ENCODE measurements around the gene EIF3L. TPM values are rescaled to one million over a fixed set of nuclear protein-coding genes. Genes with fewer than 3 reads are reported as not detected.

The EIF3L gene
- polyA plus RNA-seq, 1 donor from 2014 or later, result 352 TPM

DNA sequence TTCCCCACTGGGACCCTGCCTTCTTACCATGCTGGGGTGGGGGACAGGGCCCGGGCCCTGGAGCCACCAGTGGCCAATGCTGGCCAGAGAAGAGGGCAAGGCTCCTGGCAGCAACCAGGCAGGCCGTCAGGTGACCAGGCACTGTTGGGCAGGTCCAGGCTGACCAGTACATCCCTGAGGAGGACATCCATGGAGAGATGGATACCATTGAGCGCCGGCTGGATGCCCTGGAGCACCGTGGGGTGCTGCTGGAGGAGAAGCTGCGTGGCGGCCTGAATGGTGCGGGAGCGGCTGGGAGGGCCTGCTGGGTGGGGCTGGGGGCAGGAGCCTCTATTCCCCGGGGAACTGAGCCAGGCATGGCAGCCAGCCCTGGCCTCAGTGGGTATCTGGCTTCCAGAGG, 83.2 kb downstream of the EIF3L start:
- Histone ChIP-seq H3K27me3 (ENCODE audit: insufficient read depth, low read depth, low read length) (no peaks in the 10 kb centered on the region), H3K9me3 (ENCODE audit: low read length) (no peaks in the 10 kb centered on the region), H3F3A (ENCODE audit: insufficient read depth, low read length, poor library complexity, severe bottlenecking) (no peaks in the 10 kb centered on the region), H2AFZ (ENCODE audit: low read depth, low read length) (no peak overlapping the region), H3K79me2 (replicated peaks; ENCODE audit: insufficient read depth, low read length) (no peaks in the 10 kb centered on the region), H4K20me1 (ENCODE audit: insufficient read depth) (no peaks in the 10 kb centered on the region), H3K4me2 (ENCODE audit: low read length) (no peak overlapping the region), H3K27ac (ENCODE audit: low read length) (no peak overlapping the region), H3K9me2 (ENCODE audit: insufficient read depth, low read length) (no peaks in the 10 kb centered on the region), H3K4me3 (ENCODE audit: low read length) (no peak overlapping the region), H3K9ac (ENCODE audit: low read length) (no peak overlapping the region), H3K36me3 (ENCODE audit: insufficient read depth, low read length) (no peaks in the 10 kb centered on the region)
- TF ChIP-seq EP300 (conservative IDR thresholded peaks at IDR 0.05; ENCODE audit: poor library complexity, severe bottlenecking) (no peak), EZH2 (IDR thresholded peaks at IDR 0.05; ENCODE audit: borderline replicate concordance, insufficient read depth, low read length, poor library complexity, severe bottlenecking) (no peak), MXI1 (conservative IDR thresholded peaks at IDR 0.05; ENCODE audit: poor library complexity, severe bottlenecking) (no peak), POLR2AphosphoS5 (IDR thresholded peaks at IDR 0.05) (no peak), SMC3 (conservative IDR thresholded peaks at IDR 0.05; ENCODE audit: poor library complexity) (no peak), RAD21 (conservative IDR thresholded peaks at IDR 0.05) (no peak), TAF1 (IDR thresholded peaks at IDR 0.05; ENCODE audit: low read depth) (no peak)
- TF ChIP-seq, protein P1, sequence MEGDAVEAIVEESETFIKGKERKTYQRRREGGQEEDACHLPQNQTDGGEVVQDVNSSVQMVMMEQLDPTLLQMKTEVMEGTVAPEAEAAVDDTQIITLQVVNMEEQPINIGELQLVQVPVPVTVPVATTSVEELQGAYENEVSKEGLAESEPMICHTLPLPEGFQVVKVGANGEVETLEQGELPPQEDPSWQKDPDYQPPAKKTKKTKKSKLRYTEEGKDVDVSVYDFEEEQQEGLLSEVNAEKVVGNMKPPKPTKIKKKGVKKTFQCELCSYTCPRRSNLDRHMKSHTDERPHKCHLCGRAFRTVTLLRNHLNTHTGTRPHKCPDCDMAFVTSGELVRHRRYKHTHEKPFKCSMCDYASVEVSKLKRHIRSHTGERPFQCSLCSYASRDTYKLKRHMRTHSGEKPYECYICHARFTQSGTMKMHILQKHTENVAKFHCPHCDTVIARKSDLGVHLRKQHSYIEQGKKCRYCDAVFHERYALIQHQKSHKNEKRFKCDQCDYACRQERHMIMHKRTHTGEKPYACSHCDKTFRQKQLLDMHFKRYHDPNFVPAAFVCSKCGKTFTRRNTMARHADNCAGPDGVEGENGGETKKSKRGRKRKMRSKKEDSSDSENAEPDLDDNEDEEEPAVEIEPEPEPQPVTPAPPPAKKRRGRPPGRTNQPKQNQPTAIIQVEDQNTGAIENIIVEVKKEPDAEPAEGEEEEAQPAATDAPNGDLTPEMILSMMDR (IDR thresholded peaks at IDR 0.05; ENCODE audit: poor library complexity, severe bottlenecking), result no peak
- TF ChIP-seq, protein P2, sequence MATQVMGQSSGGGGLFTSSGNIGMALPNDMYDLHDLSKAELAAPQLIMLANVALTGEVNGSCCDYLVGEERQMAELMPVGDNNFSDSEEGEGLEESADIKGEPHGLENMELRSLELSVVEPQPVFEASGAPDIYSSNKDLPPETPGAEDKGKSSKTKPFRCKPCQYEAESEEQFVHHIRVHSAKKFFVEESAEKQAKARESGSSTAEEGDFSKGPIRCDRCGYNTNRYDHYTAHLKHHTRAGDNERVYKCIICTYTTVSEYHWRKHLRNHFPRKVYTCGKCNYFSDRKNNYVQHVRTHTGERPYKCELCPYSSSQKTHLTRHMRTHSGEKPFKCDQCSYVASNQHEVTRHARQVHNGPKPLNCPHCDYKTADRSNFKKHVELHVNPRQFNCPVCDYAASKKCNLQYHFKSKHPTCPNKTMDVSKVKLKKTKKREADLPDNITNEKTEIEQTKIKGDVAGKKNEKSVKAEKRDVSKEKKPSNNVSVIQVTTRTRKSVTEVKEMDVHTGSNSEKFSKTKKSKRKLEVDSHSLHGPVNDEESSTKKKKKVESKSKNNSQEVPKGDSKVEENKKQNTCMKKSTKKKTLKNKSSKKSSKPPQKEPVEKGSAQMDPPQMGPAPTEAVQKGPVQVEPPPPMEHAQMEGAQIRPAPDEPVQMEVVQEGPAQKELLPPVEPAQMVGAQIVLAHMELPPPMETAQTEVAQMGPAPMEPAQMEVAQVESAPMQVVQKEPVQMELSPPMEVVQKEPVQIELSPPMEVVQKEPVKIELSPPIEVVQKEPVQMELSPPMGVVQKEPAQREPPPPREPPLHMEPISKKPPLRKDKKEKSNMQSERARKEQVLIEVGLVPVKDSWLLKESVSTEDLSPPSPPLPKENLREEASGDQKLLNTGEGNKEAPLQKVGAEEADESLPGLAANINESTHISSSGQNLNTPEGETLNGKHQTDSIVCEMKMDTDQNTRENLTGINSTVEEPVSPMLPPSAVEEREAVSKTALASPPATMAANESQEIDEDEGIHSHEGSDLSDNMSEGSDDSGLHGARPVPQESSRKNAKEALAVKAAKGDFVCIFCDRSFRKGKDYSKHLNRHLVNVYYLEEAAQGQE (IDR thresholded peaks at IDR 0.05; ENCODE audit: borderline replicate concordance), result no peak

DNA sequence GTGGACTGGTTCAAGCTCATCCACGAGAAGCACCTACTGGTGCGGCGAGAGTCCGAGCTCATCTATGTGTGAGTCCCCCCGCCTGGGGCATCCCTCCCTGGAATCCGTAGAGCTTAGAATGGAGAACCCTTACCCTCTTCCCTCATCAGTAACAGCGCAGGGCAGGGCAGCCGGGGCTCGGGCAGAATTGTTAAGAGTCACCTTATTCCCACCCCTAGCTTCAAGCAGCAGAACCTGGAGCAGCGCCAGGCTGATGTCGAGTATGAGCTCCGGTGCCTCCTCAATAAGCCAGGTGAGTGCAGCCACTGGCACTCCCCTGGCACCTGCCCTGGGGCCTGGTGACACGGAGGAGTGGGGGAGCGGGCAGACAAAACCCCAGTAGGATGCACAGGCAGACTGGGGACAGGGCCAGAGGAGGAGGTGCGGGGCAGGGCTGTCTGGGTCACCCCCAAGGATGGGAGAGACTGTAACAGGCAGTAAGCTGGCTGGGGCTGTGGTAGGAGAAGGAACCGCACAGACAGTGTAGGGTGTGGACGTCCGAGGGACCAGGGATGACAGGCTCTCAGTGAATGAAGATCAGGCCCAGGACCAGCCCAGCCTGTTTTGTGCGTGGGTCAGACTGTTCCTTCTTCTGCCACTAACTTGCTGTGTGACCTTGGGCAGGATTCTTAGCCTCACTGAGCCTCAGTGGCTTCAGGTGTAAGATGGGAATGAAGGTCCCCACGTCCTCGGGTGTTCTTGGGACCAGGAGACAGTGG, 83.8 kb downstream of the EIF3L start:
- Histone ChIP-seq H2AFZ (ENCODE audit: low read depth, low read length) (no peak overlapping the region), H3K27ac (ENCODE audit: low read length) (no peak overlapping the region), H3K4me3 (ENCODE audit: low read length) (no peak overlapping the region), H3F3A (ENCODE audit: insufficient read depth, low read length, poor library complexity, severe bottlenecking) (no peaks in the 10 kb centered on the region), H3K27me3 (ENCODE audit: insufficient read depth, low read depth, low read length) (no peaks in the 10 kb centered on the region), H3K79me2 (replicated peaks; ENCODE audit: insufficient read depth, low read length) (no peaks in the 10 kb centered on the region), H3K9me3 (ENCODE audit: low read length) (no peaks in the 10 kb centered on the region), H4K20me1 (ENCODE audit: insufficient read depth) (no peaks in the 10 kb centered on the region), H3K9me2 (ENCODE audit: insufficient read depth, low read length) (no peaks in the 10 kb centered on the region), H3K36me3 (ENCODE audit: insufficient read depth, low read length) (no peaks in the 10 kb centered on the region), H3K9ac (ENCODE audit: low read length) (no peak overlapping the region), H3K4me2 (ENCODE audit: low read length) (no peak overlapping the region)
- TF ChIP-seq RAD21 (conservative IDR thresholded peaks at IDR 0.05), result no peak
